CD4-positive, alpha-beta T cell (primary cell): ENCODE data around the gene IMMP1L. TPM values are rescaled to one million over a fixed set of nuclear protein-coding genes. Genes with fewer than 3 reads are reported as not detected.

Source experiments
- ATAC-seq: fragments of 200-7000 bp; cut with Tn5 transposase; one replicate; pipeline ENCODE4 v1.10.0; 2022; ENCODE audit warnings: mild to moderate bottlenecking; ENCODE audit not compliant: poor library complexity
- CTCF ChIA-PET: fragments of 350-600 bp; sonication (Branson Sonifier 250); formaldehyde crosslinking; loops from one replicate; lab custom pipeline; 2021; ENCODE audit warnings: antibody characterized with exemption, inconsistent platforms; lab: Charles Lee
- POLR2A ChIA-PET: fragments of 350-600 bp; sonication (Branson Sonifier 250); formaldehyde crosslinking; loops from one replicate; lab custom pipeline; 2021; ENCODE audit warnings: antibody characterized with exemption, inconsistent platforms; lab: Charles Lee
- DNase-seq, 14 experiments: peaks; one replicate each; pipeline ENCODE4 v3.0.0-alpha.2; 2013 to 2020; ENCODE audit warnings: mixed read lengths in 2 of 14
- H3K27ac ChIP-seq, 2 donors: one replicate each; pipeline versions ENCODE4 v1.5.1 to v1.7.0; 2013; ENCODE audit warnings: low read length in 2 of 2, low read depth in 1 of 2, mild to moderate bottlenecking in 1 of 2
- H3K27me3 ChIP-seq, 2 experiments: 1 replicate in 1 of 2; 2 replicates in 1 of 2; pipeline versions ENCODE4 v1.6.1 to v1.7.0; 2013; ENCODE audit warnings: low read length in 2 of 2, control low read depth in 1 of 2, mild to moderate bottlenecking in 1 of 2, moderate library complexity in 1 of 2; ENCODE audit not compliant: insufficient read depth in 2 of 2, control insufficient read depth in 1 of 2
- H3K36me3 ChIP-seq: one replicate; pipeline ENCODE4 v1.6.1; 2013; ENCODE audit warnings: low read length, control low read depth; ENCODE audit not compliant: insufficient read depth
- H3K4me1 ChIP-seq: one replicate; pipeline ENCODE4 v1.6.1; 2013; ENCODE audit warnings: low read length, control low read depth; ENCODE audit not compliant: insufficient read depth
- H3K4me3 ChIP-seq: one replicate; pipeline ENCODE4 v1.5.1; 2013; ENCODE audit warnings: mild to moderate bottlenecking, low read length, moderate library complexity
- H3K9me3 ChIP-seq, 2 experiments: 1 replicate in 1 of 2; 2 replicates in 1 of 2; pipeline versions ENCODE4 v1.6.1 to v1.7.0; 2013; ENCODE audit warnings: low read length in 2 of 2, mild to moderate bottlenecking in 2 of 2, control low read depth in 1 of 2, moderate library complexity in 1 of 2; ENCODE audit not compliant: control insufficient read depth in 1 of 2, insufficient read depth in 1 of 2
- H3K27ac Mint-ChIP-seq: one replicate; pipeline ENCODE4 v1.8.0; 2020; ENCODE audit warnings: mixed read lengths
- H3K27me3 Mint-ChIP-seq: one replicate; pipeline ENCODE4 v1.8.0; 2021; ENCODE audit warnings: mixed read lengths
- H3K36me3 Mint-ChIP-seq: one replicate; pipeline ENCODE4 v1.8.0; 2021; ENCODE audit warnings: low read depth, mixed read lengths
- H3K4me1 Mint-ChIP-seq: one replicate; pipeline ENCODE4 v1.8.0; 2021; ENCODE audit warnings: low read depth, mixed read lengths
- H3K4me3 Mint-ChIP-seq: one replicate; pipeline ENCODE4 v1.8.0; 2020; ENCODE audit warnings: mild to moderate bottlenecking, mixed read lengths
- H3K9me3 Mint-ChIP-seq: one replicate; pipeline ENCODE4 v1.8.0; 2020; ENCODE audit warnings: mixed read lengths
- intact Hi-C, 2 experiments: fragments of 100-400 bp; cut with DNase I in 1 of 2; cut with micrococcal nuclease in 1 of 2; formaldehyde crosslinking; loops; one replicate each; pipeline versions ENCODE4 v1.15.1 to v1.9.0; 2023 to 2025; cut with DNase I, micrococcal nuclease
- total RNA-seq, 174 experiments: library from RNA in 2 of 174; stranded (reverse) in 2 of 174; gene quantifications; one replicate each; pipeline ENCODE4 v1.2.3 and lab custom pipeline; 2021 to 2026
- TF ChIP-seq, protein P1 (sequence below): fragments of 200-600 bp; IDR thresholded peaks from one replicate; pipeline ENCODE4 v1.8.0; 2022; ENCODE audit warnings: antibody characterized with exemption, mild to moderate bottlenecking

Gene IMMP1L
- total RNA-seq, 2 experiments from 2014 or later = 6.0 to 6.9 TPM

DNA sequence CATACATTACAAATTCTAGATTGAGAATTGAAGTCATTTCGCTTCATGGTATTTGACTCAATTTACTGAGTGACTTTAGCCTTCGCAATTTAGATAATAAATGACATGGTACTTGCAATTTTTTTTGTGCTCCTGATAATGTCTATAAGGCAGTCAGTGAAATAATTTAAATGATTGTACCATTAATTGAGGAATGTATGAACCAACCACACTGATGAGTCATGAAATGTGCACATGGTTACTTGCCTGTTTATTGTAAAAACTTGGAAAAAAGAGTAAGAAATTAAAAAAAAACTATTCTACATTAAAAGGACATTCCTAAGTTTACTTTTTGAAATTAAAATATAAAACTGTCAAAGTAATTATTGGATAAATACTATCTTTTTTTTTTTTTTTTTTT is 96.5 kb downstream of the IMMP1L start:
- H3K36me3 Mint-ChIP-seq = peaks cover 33% of the 10 kb centered on the region
- H3K9me3 Mint-ChIP-seq = peaks cover 2% of the 10 kb centered on the region
- H3K27ac Mint-ChIP-seq = no peak overlapping the region
- H3K36me3 ChIP-seq = peaks cover 11% of the 10 kb centered on the region
- no peaks in the 10 kb centered on the region for H3K9me3 ChIP-seq
- intact Hi-C loops = no loop called here
- DNase-seq = no peak
- no peak overlapping the region for H3K27ac ChIP-seq
- no peaks in the 10 kb centered on the region for H3K27me3 ChIP-seq
- H3K27me3 Mint-ChIP-seq = no peaks in the 10 kb centered on the region
- POLR2A ChIA-PET = no interaction called here
- no peak for ATAC-seq
- no peak overlapping the region for H3K4me3 ChIP-seq
- TF ChIP-seq, protein P1, sequence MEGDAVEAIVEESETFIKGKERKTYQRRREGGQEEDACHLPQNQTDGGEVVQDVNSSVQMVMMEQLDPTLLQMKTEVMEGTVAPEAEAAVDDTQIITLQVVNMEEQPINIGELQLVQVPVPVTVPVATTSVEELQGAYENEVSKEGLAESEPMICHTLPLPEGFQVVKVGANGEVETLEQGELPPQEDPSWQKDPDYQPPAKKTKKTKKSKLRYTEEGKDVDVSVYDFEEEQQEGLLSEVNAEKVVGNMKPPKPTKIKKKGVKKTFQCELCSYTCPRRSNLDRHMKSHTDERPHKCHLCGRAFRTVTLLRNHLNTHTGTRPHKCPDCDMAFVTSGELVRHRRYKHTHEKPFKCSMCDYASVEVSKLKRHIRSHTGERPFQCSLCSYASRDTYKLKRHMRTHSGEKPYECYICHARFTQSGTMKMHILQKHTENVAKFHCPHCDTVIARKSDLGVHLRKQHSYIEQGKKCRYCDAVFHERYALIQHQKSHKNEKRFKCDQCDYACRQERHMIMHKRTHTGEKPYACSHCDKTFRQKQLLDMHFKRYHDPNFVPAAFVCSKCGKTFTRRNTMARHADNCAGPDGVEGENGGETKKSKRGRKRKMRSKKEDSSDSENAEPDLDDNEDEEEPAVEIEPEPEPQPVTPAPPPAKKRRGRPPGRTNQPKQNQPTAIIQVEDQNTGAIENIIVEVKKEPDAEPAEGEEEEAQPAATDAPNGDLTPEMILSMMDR = no peak
- no peaks in the 10 kb centered on the region for H3K4me1 ChIP-seq
- H3K4me3 Mint-ChIP-seq = no peak overlapping the region
- CTCF ChIA-PET = no interaction called here
- no peaks in the 10 kb centered on the region for H3K4me1 Mint-ChIP-seq

GRCh38 chr11:31408201-31408600 is 101.2 kb downstream of the IMMP1L start:
- Histone ChIP-seq H3K36me3 (no peaks in the 10 kb centered on the region), H3K27me3 (no peaks in the 10 kb centered on the region), H3K27ac (no peak overlapping the region), H3K4me3 (no peak overlapping the region), H3K9me3 (no peaks in the 10 kb centered on the region), H3K4me1 (no peaks in the 10 kb centered on the region)
- TF ChIP-seq, protein P1 = no peak
- DNase-seq (no peak), ATAC-seq (no peak)
- no peak overlapping the region for H3K27ac Mint-ChIP-seq
- H3K36me3 Mint-ChIP-seq = peaks cover 16% of the 10 kb centered on the region
- POLR2A ChIA-PET = no interaction called here
- H3K27me3 Mint-ChIP-seq = no peaks in the 10 kb centered on the region
- CTCF ChIA-PET = no interaction called here
- intact Hi-C loops = no loop called here
- H3K9me3 Mint-ChIP-seq = peaks cover 2% of the 10 kb centered on the region
- H3K4me3 Mint-ChIP-seq = no peak overlapping the region
- no peaks in the 10 kb centered on the region for H3K4me1 Mint-ChIP-seq

DNA sequence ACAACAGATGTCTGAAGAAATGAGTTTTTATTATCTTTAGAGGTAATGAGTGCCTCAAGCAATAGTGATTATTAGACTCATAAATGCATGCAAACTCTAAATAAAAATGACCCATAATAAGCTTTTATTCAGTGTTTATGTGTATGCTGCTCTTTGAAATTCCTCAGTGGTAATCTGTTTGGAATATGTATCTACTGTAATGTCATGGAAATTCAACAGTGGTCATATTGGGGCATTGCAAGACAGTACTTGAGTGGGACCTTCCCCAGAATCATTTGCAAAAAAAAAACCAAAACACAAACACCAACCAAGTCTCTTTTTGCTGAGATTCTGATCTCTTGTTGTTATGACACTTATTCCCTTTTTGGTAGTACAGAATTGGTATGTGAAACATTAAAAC is 104.8 kb downstream of the IMMP1L start:
- Histone ChIP-seq H3K4me3 (no peak overlapping the region), H3K4me1 (no peaks in the 10 kb centered on the region), H3K27me3 (no peaks in the 10 kb centered on the region), H3K9me3 (no peaks in the 10 kb centered on the region), H3K36me3 (no peaks in the 10 kb centered on the region), H3K27ac (no peak overlapping the region)
- Mint-ChIP-seq H3K36me3 (peaks cover 26% of the 10 kb centered on the region), H3K27me3 (no peaks in the 10 kb centered on the region), H3K9me3 (no peaks in the 10 kb centered on the region), H3K4me1 (no peaks in the 10 kb centered on the region), H3K27ac (no peak overlapping the region), H3K4me3 (no peak overlapping the region)
- DNase-seq = no peak
- TF ChIP-seq, protein P1 = no peak
- POLR2A ChIA-PET = no interaction called here
- ATAC-seq = no peak
- intact Hi-C loops = no loop called here
- CTCF ChIA-PET = no interaction called here
